Psoas muscle (tissue), 8 donors: Measurements from ENCODE around the gene DNAH6. TPM values are rescaled to one million over a fixed set of nuclear protein-coding genes. Genes with fewer than 3 reads are reported as not detected.

Source experiments
- ATAC-seq, 4 donors: fragments of 200-7000 bp; cut with Tn5 transposase; one replicate each; pipeline ENCODE4 v1.9.1; 2020; ENCODE audit warnings: moderate library complexity in 3 of 4, mild to moderate bottlenecking in 2 of 4
- DNase-seq, 2 donors: peaks; one replicate each; pipeline ENCODE4 v3.0.0-alpha.2; 2020
- H3K27ac ChIP-seq: fragments of 200-600 bp; one replicate; pipeline ENCODE4 v1.8.0; 2022
- H3K27me3 ChIP-seq, 3 donors: fragments of 200-600 bp in 1 of 3; one replicate each; pipeline versions ENCODE4 v1.6.1 to v1.8.0; 2013 to 2022; ENCODE audit warnings: low read length in 2 of 3, mild to moderate bottlenecking in 2 of 3, moderate library complexity in 1 of 3; ENCODE audit not compliant: insufficient read depth in 3 of 3
- H3K36me3 ChIP-seq, 2 donors: fragments of 200-600 bp in 1 of 2; one replicate each; pipeline versions ENCODE4 v1.6.1 to v1.8.0; 2013 to 2022; ENCODE audit warnings: low read depth in 1 of 2, mild to moderate bottlenecking in 1 of 2, moderate library complexity in 1 of 2; ENCODE audit not compliant: insufficient read depth in 1 of 2
- H3K4me1 ChIP-seq: fragments of 200-600 bp; one replicate; pipeline ENCODE4 v1.8.0; 2022
- H3K4me3 ChIP-seq: fragments of 200-600 bp; one replicate; pipeline ENCODE4 v1.8.0; 2022; ENCODE audit warnings: mild to moderate bottlenecking
- H3K9me3 ChIP-seq: fragments of 200-600 bp; one replicate; pipeline ENCODE4 v1.8.0; 2022
- CTCF ChIP-seq: fragments of 200-600 bp; IDR thresholded peaks from one replicate; pipeline ENCODE4 v1.8.0; 2022; ENCODE audit warnings: antibody characterized with exemption
- WGBS, 3 donors: extraction: QIAGEN DNeasy Blood & Tissue Kit; methylation state at CpG; one replicate each; pipeline versions ENCODE4 v1.1.6 to v1.1.7; 2013; 5-methylcytosine and 5-hydroxymethylcytosine counted together
- intact Hi-C, 2 donors: fragments of 100-400 bp; cut with DNase I; formaldehyde crosslinking; loops; one replicate each; pipeline versions ENCODE4 v1.11.0 to v1.14.2; 2022
- polyA plus RNA-seq, 3 donors: library from polyadenylated mRNA; stranded (reverse); fragments of 200-250 nt; gene quantifications; one replicate each; pipeline ENCODE4 v1.2.3, GENCODE V29; 2013
- total RNA-seq, 4 donors: library from RNA; stranded (reverse); fragmentation: NEBNext Ultra II Directional in 2 of 4; extraction: Animal tissue kit (Norgen Biotek cat#: 25700) in 2 of 4; gene quantifications; one replicate each; pipeline versions ENCODE4 v1.2.1 to v1.2.4, GENCODE V29; 2021 to 2023
- donor health status: healthy with polysubstance abuse.
- donor health status: DM: no; HTN: no; CAD: no; lungs with moderate emphysema.
- donor health status: Bipolar disorder and iron deficiency.
- donor health status: healthy.
- donor health status: DM: yes; HTN: yes; CAD: no.
- donor health status: DM: no; HTN: no; CAD: no.
- donor health status: DM: no; HTN: no; CAD: no.
- donor health status: DM: yes; HTN: yes; CAD: no.

The DNAH6 gene
- total and polyA plus RNA-seq, 7 donors, result 0.01 to 0.09 (median 0.07) TPM; not detected in 3

- H3K4me1 ChIP-seq, result no peaks in the 10 kb centered on the region
Observed at GRCh38 chr2:84811839-84812431, 295.6 kb downstream of the DNAH6 start.

GRCh38 chr2:84815146-84815545, 298.8 kb downstream of the DNAH6 start:
- H3K4me3 ChIP-seq, result no peak overlapping the region
- no peak overlapping the region for H3K27ac ChIP-seq
- no peaks in the 10 kb centered on the region for H3K9me3 ChIP-seq
- intact Hi-C loops, result no loop called here
- WGBS, 3 donors, result 38 to 45% (median 43%) methylated on average over 3 of the region's 3 CpGs
- no peaks in the 10 kb centered on the region for H3K27me3 ChIP-seq
- TF ChIP-seq CTCF, result no peak
- ATAC-seq, result no peak
- H3K4me1 ChIP-seq, result no peaks in the 10 kb centered on the region
- no peaks in the 10 kb centered on the region for H3K36me3 ChIP-seq
- no peak for DNase-seq

More at GRCh38 chr2:84811839-84812431, 295.6 kb downstream of the DNAH6 start:
- H3K27ac ChIP-seq, result no peak overlapping the region
- 73 to 87% (median 80%) methylated on average over 6 of the region's 6 CpGs for WGBS, 3 donors
- H3K9me3 ChIP-seq, result no peaks in the 10 kb centered on the region
- intact Hi-C loops, result no loop called here
- H3K36me3 ChIP-seq, result no peaks in the 10 kb centered on the region
- TF ChIP-seq CTCF, result no peak
- H3K27me3 ChIP-seq, result no peaks in the 10 kb centered on the region
- ATAC-seq, result no peak
- no peak for DNase-seq
- H3K4me3 ChIP-seq, result no peak overlapping the region

- no peak for TF ChIP-seq CTCF
- no peaks in the 10 kb centered on the region for H3K4me1 ChIP-seq
- no peaks in the 10 kb centered on the region for H3K27me3 ChIP-seq
- no peaks in the 10 kb centered on the region for H3K9me3 ChIP-seq
- WGBS, 3 donors, result 90 to 94% (median 92%) methylated on average over 6 of the region's 6 CpGs
- intact Hi-C loops, result no loop called here
- no peaks in the 10 kb centered on the region for H3K36me3 ChIP-seq
- ATAC-seq (no peak), DNase-seq (no peak)
- no peak overlapping the region for H3K27ac ChIP-seq
- no peak overlapping the region for H3K4me3 ChIP-seq
Observed at GRCh38 chr2:84816426-84817026, 300.2 kb downstream of the DNAH6 start.

GRCh38 chr2:84817239-84817655, 300.9 kb downstream of the DNAH6 start:
- WGBS, 3 donors, result 89 to 93% (median 91%) methylated on average over 2 of the region's 2 CpGs
- no peak for ATAC-seq
- Histone ChIP-seq H3K4me3 (no peak overlapping the region), H3K4me1 (no peaks in the 10 kb centered on the region), H3K36me3 (no peaks in the 10 kb centered on the region), H3K9me3 (no peaks in the 10 kb centered on the region), H3K27ac (no peak overlapping the region), H3K27me3 (no peaks in the 10 kb centered on the region)
- intact Hi-C loops, result no loop called here
- no peak for TF ChIP-seq CTCF
- DNase-seq, result no peak

GRCh38 chr2:84821806-84822205, 305.5 kb downstream of the DNAH6 start:
- intact Hi-C loops, result no loop called here
- no peaks in the 10 kb centered on the region for H3K4me1 ChIP-seq
- H3K9me3 ChIP-seq, result no peaks in the 10 kb centered on the region
- no peaks in the 10 kb centered on the region for H3K27me3 ChIP-seq
- ATAC-seq (no peak), DNase-seq (no peak)
- no peaks in the 10 kb centered on the region for H3K36me3 ChIP-seq
- no peak for TF ChIP-seq CTCF
- WGBS, 3 donors, result 82 to 89% (median 83%) methylated on average over 7 of the region's 7 CpGs
- H3K4me3 ChIP-seq, result no peak overlapping the region
- no peak overlapping the region for H3K27ac ChIP-seq
